ENCODE data around the gene SRPK2.
A peak's percentile ranks its signal among the peaks of the same experiment; 100 is the strongest.
"Not testable (repeated sequence)": the region's sequence is repeated elsewhere in the genome, so short reads cannot be mapped to it uniquely, and the experiment has no call there.

The SRPK2 gene

GRCh38 chr7:105388356-105389087, at the start of gene SRPK2:
Gene SRPK2, minus strand, starts transcription at chr7:105388921.
- DNase-seq, result no peak

- DNase-seq, result no peak
Measured at GRCh38 chr7:105438254-105438653, 49.5 kb upstream of the SRPK2 start.

- not testable (repeated sequence) for DNase-seq
Measured at GRCh38 chr7:105437356-105437755, 48.6 kb upstream of the SRPK2 start.

- DNase-seq, result no peak
Measured at GRCh38 chr7:105429746-105430612, 41.3 kb upstream of the SRPK2 start.

- DNase-seq, result no peak
Measured at GRCh38 chr7:105426606-105427146, 38.0 kb upstream of the SRPK2 start.

GRCh38 chr7:105423987-105424386, 35.3 kb upstream of the SRPK2 start:
- DNase-seq, result no peak

- DNase-seq, result no peak
Measured at GRCh38 chr7:105413887-105414437, 25.2 kb upstream of the SRPK2 start.

GRCh38 chr7:105410774-105411173, 22.1 kb upstream of the SRPK2 start:
- DNase-seq, result not testable (repeated sequence)

GRCh38 chr7:105409775-105410174, 21.1 kb upstream of the SRPK2 start:
- DNase-seq, result not testable (repeated sequence)

GRCh38 chr7:105408791-105409410, 20.2 kb upstream of the SRPK2 start:
- DNase-seq, result no peak

GRCh38 chr7:105403128-105403527, 14.4 kb upstream of the SRPK2 start:
- DNase-seq, result no peak

GRCh38 chr7:105402221-105403095, 13.7 kb upstream of the SRPK2 start:
- DNase-seq, result no peak

- DNase-seq, result no peak
Measured at GRCh38 chr7:105399043-105399725, 10.5 kb upstream of the SRPK2 start.

- DNase-seq, result no peak
Measured at GRCh38 chr7:105396566-105396965, 7.8 kb upstream of the SRPK2 start.

- DNase-seq, result no peak
Measured at GRCh38 chr7:105391429-105391828, 2.7 kb upstream of the SRPK2 start.

- DNase-seq, result no peak
Measured at GRCh38 chr7:105389889-105390288, 1.2 kb upstream of the SRPK2 start.

- peak; percentile 51 for DNase-seq
Measured at GRCh38 chr7:105389088-105389650, 448 bp upstream of the SRPK2 start.

GRCh38 chr7:105387508-105388355, 989 bp downstream of the SRPK2 start:
- no peak for DNase-seq

- DNase-seq, result no peak
Measured at GRCh38 chr7:105377903-105378302, 10.8 kb downstream of the SRPK2 start.

GRCh38 chr7:105376908-105377533, 11.7 kb downstream of the SRPK2 start:
- no peak for DNase-seq

Data from SHP77 treated with DMSO at 0.1 percent for 48 hours (cell line).